KG1 (cell line): ENCODE data around the gene TMC2.

Experiments used
- DNase-seq: peaks from one replicate; lab custom pipeline; 2025; lab: John Stamatoyannopoulos, UW

TMC2 gene

GRCh38 chr20:2631228-2631627, 94.9 kb downstream of the TMC2 start:
- DNase-seq = no peak

GRCh38 chr20:2633381-2633780, 97.0 kb downstream of the TMC2 start:
- DNase-seq = no peak

GRCh38 chr20:2637246-2637645, 100.9 kb downstream of the TMC2 start:
- DNase-seq = no peak

DNA sequence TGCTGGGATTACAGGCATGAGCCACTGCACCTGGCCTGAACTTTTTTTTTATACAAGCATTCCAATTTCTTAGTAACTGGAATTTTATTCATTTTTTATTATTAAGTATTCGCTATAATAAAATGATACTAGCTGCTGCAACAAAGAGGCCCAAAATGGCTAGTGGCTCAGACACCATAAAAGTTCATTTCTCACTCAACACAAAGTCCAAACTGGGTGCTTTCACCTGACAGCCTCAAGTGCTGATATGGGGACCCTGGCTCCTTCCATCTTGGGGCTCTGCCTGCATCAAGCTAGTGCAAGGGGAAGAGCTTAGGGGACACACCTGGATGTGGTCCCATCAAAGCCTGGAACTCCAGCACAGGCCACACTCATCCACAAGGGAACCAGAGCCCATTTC, 103.9 kb downstream of the TMC2 start:
- DNase-seq = no peak

GRCh38 chr20:2640899-2641298, 104.5 kb downstream of the TMC2 start:
- DNase-seq = no peak

DNA sequence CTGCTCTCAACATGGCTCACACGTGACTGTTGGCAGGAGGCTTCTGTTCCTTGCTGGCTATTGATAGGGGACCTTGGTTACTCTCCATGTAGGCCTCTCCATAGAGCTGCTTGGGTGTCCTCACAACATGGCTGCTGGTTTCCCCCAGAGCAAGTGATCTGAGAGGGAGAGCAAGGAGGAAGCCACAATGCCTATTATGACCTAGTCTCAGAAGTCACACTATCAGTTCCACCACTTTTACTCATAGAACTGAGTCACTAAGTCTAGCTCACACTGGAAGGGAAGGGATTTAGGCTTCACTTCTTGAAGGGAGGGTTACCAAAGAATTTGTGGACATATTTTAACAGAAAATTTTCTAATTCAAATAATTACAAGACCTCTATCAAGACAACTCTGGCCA, 107.3 kb downstream of the TMC2 start:
- DNase-seq = no peak

DNA sequence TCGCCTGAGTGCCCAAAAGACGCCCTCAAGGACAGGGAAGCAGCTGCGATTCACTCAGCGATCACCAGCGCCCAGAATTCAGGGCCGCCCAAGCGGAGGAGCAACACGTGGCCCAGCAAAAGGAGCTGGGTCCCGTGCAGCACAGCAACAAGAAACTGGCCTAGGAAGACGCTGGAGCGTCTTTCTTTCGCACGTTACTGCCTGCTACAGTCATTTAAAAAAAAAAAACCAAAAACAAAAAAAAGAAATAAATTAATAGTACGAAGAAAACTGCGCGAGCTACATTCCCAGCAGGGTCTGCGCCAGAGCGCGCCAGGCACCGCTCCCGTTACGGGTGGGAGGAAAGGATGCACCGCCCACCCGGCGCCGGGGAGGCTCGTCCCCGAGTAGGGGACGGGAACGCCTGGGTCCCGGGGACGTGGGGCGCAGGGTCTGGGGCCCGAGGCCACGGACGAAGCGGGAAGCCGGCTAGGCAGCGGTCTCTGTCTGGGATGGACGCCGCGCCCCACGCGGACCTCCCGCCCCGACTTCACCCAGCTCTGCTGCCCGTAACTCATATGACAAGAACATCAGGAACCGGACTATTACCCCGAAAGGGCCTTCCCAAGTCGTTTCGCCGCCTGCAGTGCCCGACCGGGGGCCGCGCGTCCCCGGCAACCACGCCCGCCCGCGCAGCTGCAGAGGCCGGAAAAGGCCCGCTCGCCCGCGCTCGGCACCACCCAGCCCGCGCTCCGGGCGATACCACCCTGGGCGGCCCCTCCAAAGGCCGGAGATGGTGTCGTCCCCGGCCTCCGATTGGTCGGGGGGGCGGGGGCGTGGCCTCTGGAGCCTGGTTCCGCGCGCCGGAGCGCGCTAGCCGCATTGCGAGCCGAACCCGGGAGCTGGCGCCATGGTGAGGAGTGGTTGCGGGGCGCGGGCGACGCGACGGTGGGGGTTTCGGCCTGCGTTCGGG, 115.7 kb downstream of the TMC2 start, which contains the start of gene NOP56:
TSS of gene NOP56 (plus strand) at position 861 of the 952 bp plus-strand sequence. CDS start at position 890, 29 bp downstream.
- peak; percentile 83 for DNase-seq

DNA sequence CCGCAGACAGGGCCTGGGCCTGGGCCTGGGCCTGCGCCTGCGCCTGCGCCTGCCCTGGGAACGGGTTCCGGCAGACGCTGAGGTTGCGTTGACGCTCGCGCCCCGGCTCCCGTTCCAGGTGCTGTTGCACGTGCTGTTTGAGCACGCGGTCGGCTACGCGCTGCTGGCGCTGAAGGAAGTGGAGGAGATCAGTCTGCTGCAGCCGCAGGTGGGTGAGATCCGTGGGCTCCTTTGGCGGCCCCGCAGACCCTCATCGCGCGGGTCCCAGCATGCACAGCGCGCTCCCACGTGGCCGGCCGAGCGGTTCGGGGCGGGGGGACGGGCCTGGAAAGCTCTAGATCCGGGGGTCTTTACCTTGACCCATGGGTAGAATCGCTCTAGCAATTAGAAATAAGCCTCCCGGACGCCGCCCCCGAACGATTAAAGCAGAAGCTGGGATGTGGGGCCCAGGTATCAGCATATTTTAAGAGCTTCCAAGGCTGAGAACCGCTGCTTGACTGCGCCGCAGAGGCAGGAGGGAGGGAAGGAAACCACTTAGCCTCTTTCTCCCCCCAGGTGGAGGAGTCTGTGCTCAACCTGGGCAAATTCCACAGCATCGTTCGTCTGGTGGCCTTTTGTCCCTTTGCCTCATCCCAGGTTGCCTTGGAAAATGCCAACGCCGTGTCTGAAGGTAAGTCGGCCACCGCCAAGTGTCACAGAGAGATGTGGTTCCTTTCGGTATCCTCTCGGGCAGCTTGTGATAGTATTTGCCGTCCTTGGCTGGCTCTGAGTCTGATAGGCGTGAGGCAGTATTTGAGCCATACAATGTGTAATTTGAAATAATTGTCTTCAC, 116.6 kb downstream of the TMC2 start:
- DNase-seq = no peak

DNA sequence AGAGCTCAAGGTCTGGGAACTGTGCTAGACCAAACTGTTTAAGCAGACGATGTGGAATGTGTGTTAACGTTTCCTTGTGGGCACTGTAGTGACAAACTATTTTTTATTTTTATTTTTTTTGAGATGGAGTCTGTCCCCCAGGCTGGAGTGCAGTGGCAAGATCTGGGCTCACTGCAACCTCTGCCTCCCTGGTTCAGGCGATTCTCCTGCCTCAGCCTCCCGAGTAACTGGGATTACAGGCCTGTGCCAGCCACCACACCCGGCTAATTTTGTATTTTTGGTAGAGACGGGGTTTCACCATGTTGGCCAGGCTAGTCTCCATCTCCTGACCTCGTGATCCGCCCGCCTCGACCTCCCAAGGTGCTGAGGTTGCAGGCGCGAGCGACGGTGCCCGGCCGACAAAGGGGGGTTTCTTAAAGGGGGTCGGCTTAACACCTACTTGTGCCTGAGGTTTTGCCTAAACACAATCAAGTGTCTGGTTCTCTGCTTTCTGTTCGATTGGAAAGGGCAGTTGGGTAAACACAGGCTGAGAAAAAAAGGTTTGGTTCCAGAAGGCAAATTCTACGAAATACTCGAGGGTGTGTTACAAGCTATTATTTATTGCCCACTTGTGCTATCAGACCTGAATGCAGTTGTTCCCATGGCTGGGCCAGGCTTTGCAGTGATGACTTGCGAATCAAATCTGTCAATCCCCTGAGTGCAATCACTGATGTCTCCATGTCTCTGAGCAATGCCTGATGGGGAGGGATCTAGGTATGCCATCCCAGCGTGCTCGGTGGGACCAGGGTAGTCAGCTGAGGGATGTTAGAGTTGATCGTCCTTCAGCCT, 117.4 kb downstream of the TMC2 start:
- no peak for DNase-seq

DNA sequence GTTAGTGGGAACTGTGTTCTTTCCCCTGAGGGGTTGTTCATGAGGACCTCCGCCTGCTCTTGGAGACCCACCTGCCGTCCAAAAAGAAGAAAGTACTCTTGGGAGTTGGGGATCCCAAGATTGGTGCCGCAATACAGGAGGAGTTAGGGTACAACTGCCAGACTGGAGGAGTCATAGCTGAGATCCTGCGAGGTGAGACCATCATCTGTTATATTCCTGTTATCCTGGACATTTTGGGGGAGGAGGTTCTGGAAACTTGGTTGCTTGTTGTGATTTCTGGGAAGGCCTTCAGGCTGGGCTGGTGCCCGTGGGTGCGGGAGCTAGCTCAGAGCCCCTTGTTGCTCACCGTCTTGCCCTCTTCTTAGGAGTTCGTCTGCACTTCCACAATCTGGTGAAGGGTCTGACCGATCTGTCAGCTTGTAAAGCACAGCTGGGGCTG, 118.0 kb downstream of the TMC2 start:
- no peak for DNase-seq

- no peak for DNase-seq
These were observed 118.5 kb downstream of the TMC2 start for GRCh38 chr20:2654831-2655230.

- no peak for DNase-seq
These were observed 119.2 kb downstream of the TMC2 start for GRCh38 chr20:2655331-2656116.

- no peak for DNase-seq
These were observed 120.2 kb downstream of the TMC2 start for GRCh38 chr20:2656471-2657117.

GRCh38 chr20:2657241-2657640, 120.9 kb downstream of the TMC2 start:
- no peak for DNase-seq

DNA sequence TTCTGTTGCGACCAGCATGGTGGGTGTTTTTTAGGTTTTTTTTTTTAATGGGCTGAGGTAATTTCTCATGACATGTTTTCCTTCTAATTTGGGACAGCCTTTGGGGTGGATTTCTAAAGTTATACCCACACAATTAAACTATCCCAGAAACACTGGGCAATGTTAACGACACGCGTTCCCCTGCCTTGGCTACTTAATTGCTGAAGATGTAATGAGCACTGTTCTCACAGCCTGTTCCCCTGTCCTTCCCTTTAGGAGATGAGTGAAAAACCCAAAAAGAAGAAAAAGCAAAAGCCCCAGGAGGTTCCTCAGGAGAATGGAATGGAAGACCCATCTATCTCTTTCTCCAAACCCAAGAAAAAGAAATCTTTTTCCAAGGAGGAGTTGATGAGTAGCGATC, 121.3 kb downstream of the TMC2 start:
- DNase-seq = no peak

GRCh38 chr20:2658414-2659354, 122.3 kb downstream of the TMC2 start:
- no peak for DNase-seq

- no peak for DNase-seq
These were observed 123.2 kb downstream of the TMC2 start for GRCh38 chr20:2659547-2659946.

DNA sequence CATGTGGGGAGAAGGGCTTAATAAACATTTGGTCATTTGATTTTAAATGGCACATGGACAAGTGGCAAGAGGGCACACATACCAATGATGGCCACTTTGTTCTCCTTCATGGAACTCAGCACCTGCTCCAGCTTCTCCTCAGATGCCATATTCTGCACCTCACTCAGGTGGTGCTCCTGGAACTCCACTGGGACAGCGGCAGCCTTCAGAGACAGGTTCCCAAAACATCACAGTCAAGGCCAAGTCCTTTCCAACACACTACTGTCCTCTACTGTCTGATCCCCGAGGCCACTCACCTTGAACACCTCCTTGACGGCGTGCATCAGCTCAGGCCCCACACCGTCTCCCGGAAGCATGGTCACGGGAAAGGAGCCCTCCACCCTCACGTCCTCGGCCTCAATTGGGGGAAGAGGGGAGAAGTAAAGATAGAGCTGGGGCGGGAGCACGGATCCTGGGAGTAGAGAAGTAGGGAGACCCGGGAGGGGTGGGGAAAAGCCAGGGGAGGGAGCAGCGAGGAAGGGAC, 127.1 kb downstream of the TMC2 start:
- DNase-seq = no peak
